SK-N-SH (cell line): ENCODE results near the gene DSCAML1. TPM values are rescaled to one million over a fixed set of nuclear protein-coding genes. Genes with fewer than 3 reads are reported as not detected.

ENCODE experiments used
- CTCF ChIA-PET: fragments of 300-600, 350-600 bp; formaldehyde crosslinking; extraction: SDS; loops from one replicate; lab custom pipeline; 2021; lab: Yijun Ruan, JAX
- POLR2A ChIA-PET: fragments of 350-600 bp; sonication (Branson Sonifier 250); formaldehyde crosslinking; extraction: SDS; loops from one replicate; lab custom pipeline; 2020; ENCODE audit warnings: antibody characterized with exemption, inconsistent platforms; lab: Yijun Ruan, JAX
- DNase-seq: peaks from one replicate; pipeline ENCODE4 v3.0.0; 2012
- H2AFZ ChIP-seq: fragments of 200-600 bp; sonication (generic); 2 replicates; pipeline ENCODE4 v1.8.1; 2016; ENCODE audit warnings: antibody characterized with exemption, mild to moderate bottlenecking, low read depth
- H3F3A ChIP-seq: fragments of 200-600 bp; sonication (generic); replicated peaks from 2 replicates; pipeline ENCODE3; 2016; ENCODE audit warnings: antibody characterized with exemption, mild to moderate bottlenecking; ENCODE audit not compliant: insufficient read depth
- H3K27ac ChIP-seq, 2 experiments: fragments of 200-500 bp in 1 of 2; fragments of 200-600 bp in 1 of 2; sonication (Bioruptor generic) in 1 of 2; sonication (generic), shearing (Covaris generic) in 1 of 2; 2 replicates each; pipeline versions ENCODE4 v1.5.1 to v1.6.1; 2014 to 2016; ENCODE audit warnings: low read depth in 2 of 2, inconsistent platforms in 1 of 2, low read length in 1 of 2, mild to moderate bottlenecking in 1 of 2, mixed read lengths in 1 of 2
- H3K27me3 ChIP-seq: fragments of 200-600 bp; sonication (generic), shearing (Covaris generic); 2 replicates; pipeline ENCODE4 v1.6.1; 2016; ENCODE audit warnings: mixed run types; ENCODE audit not compliant: insufficient read depth
- H3K36me3 ChIP-seq, 2 experiments: fragments of 200-500 bp in 1 of 2; fragments of 200-600 bp in 1 of 2; sonication (Bioruptor generic) in 1 of 2; sonication (generic) in 1 of 2; replicated peaks in 1 of 2; 2 replicates each; pipeline versions ENCODE3 to v1.5.1; 2014 to 2016; ENCODE audit warnings: low read length in 1 of 2, mild to moderate bottlenecking in 1 of 2; ENCODE audit not compliant: insufficient read depth in 2 of 2, control insufficient read depth in 1 of 2
- H3K4me1 ChIP-seq, 2 experiments: fragments of 200-500 bp in 1 of 2; fragments of 200-600 bp in 1 of 2; sonication (Bioruptor generic) in 1 of 2; sonication (generic), shearing (Covaris generic) in 1 of 2; 2 replicates each; pipeline versions ENCODE4 v1.5.1 to v1.6.1; 2014 to 2016; ENCODE audit warnings: low read depth in 1 of 2, low read length in 1 of 2, mixed run types in 1 of 2; ENCODE audit not compliant: insufficient read depth in 2 of 2, control insufficient read depth in 1 of 2
- H3K4me2 ChIP-seq: fragments of 200-600 bp; sonication (generic), shearing (Covaris generic); 2 replicates; pipeline ENCODE4 v1.6.1; 2017; ENCODE audit warnings: mixed run types
- H3K4me3 ChIP-seq, 2 experiments: fragments of 200-500 bp in 1 of 2; fragments of 200-600 bp in 1 of 2; sonication (Bioruptor generic) in 1 of 2; sonication (generic), shearing (Covaris generic) in 1 of 2; 2 replicates each; pipeline versions ENCODE4 v1.5.1 to v1.8.1; 2014 to 2016; ENCODE audit warnings: low read depth in 2 of 2, inconsistent platforms in 1 of 2, low read length in 1 of 2, mild to moderate bottlenecking in 1 of 2, mixed read lengths in 1 of 2, moderate library complexity in 1 of 2
- H3K79me2 ChIP-seq: fragments of 200-600 bp; sonication (generic); 2 replicates; pipeline ENCODE4 v1.8.1; 2017; ENCODE audit warnings: mild to moderate bottlenecking; ENCODE audit not compliant: insufficient read depth
- H3K9ac ChIP-seq: fragments of 200-600 bp; sonication (generic); 2 replicates; pipeline ENCODE4 v1.6.1; 2017; ENCODE audit warnings: mixed run types
- H3K9me2 ChIP-seq: fragments of 200-600 bp; sonication (generic); 2 replicates; pipeline ENCODE4 v1.6.1; 2017; ENCODE audit warnings: mixed run types
- H3K9me3 ChIP-seq: fragments of 200-600 bp; sonication (generic); 2 replicates; pipeline ENCODE4 v1.6.1; 2017; ENCODE audit warnings: mixed run types, mild to moderate bottlenecking, moderate library complexity
- H4K20me1 ChIP-seq: fragments of 200-600 bp; sonication (generic); 2 replicates; pipeline ENCODE4 v1.6.1; 2017; ENCODE audit warnings: mild to moderate bottlenecking, mixed run types; ENCODE audit not compliant: insufficient read depth
- CHD2 ChIP-seq: fragments of 150-350 bp; IDR thresholded peaks from 2 replicates; pipeline ENCODE4 v1.6.1; 2018; ENCODE audit warnings: low read length; ENCODE audit not compliant: partially characterized antibody
- CTCF ChIP-seq: fragments of 200-600 bp; sonication (generic); IDR thresholded peaks from 2 replicates; pipeline ENCODE4 v1.6.1; 2017; ENCODE audit warnings: antibody characterized with exemption, mild to moderate bottlenecking, moderate library complexity
- ELF1 ChIP-seq: IDR thresholded peaks from 2 replicates; pipeline ENCODE4 v1.4.0; 2012
- EZH2phosphoT487 ChIP-seq: fragments of 200-600 bp; sonication (generic); IDR thresholded peaks from 2 replicates; pipeline ENCODE4 v1.6.1; 2017; ENCODE audit warnings: low read depth, mixed run types, mild to moderate bottlenecking, antibody characterized with exemption, moderate library complexity, borderline replicate concordance
- FOXM1 ChIP-seq: IDR thresholded peaks from 2 replicates; pipeline ENCODE4 v1.4.0; 2012; ENCODE audit warnings: low read depth, mild to moderate bottlenecking
- GABPA ChIP-seq: IDR thresholded peaks from 2 replicates; pipeline ENCODE4 v1.4.0; 2012; ENCODE audit warnings: low read depth, mild to moderate bottlenecking
- IRF3 ChIP-seq: fragments of 150-350 bp; IDR thresholded peaks from 2 replicates; pipeline ENCODE4 v1.6.1; 2016; ENCODE audit warnings: mild to moderate bottlenecking, low read depth, low read length
- JUND ChIP-seq: IDR thresholded peaks from 2 replicates; pipeline ENCODE4 v1.4.0; 2012
- MAX ChIP-seq: IDR thresholded peaks from 2 replicates; pipeline ENCODE4 v1.4.0; 2012; ENCODE audit warnings: low read depth
- MEF2A ChIP-seq: IDR thresholded peaks from 2 replicates; pipeline ENCODE4 v1.4.0; 2012; ENCODE audit warnings: low read depth, borderline replicate concordance
- NRF1 ChIP-seq: IDR thresholded peaks from 2 replicates; pipeline ENCODE4 v1.6.1; 2012; ENCODE audit warnings: low read depth, mild to moderate bottlenecking, low read length
- POLR2AphosphoS5 ChIP-seq: IDR thresholded peaks from 2 replicates; pipeline ENCODE4 v1.6.1; 2012; ENCODE audit warnings: low read depth, low read length
- RCOR1 ChIP-seq: fragments of 150-350 bp; IDR thresholded peaks from 2 replicates; pipeline ENCODE4 v1.6.1; 2017; ENCODE audit warnings: antibody characterized with exemption, low read length
- REST ChIP-seq: IDR thresholded peaks from 2 replicates; pipeline ENCODE4 v1.6.1; 2012; ENCODE audit warnings: mild to moderate bottlenecking, low read depth, low read length, moderate library complexity
- SIN3A ChIP-seq: IDR thresholded peaks from 2 replicates; pipeline ENCODE4 v1.6.1; 2012; ENCODE audit warnings: low read depth, mild to moderate bottlenecking, low read length, moderate library complexity, borderline replicate concordance
- USF2 ChIP-seq: fragments of 150-350 bp; IDR thresholded peaks from 2 replicates; pipeline ENCODE4 v1.6.1; 2017; ENCODE audit warnings: antibody characterized with exemption, low read length, low read depth, borderline replicate concordance
- WGBS: methylation state at CpG from one replicate; pipeline ENCODE4 v1.1.6; 2017; ENCODE audit warnings: low lambda C conversion rate; 5-methylcytosine and 5-hydroxymethylcytosine counted together
- polyA plus RNA-seq, 3 experiments: library from polyadenylated mRNA; depleted of rRNA; stranded (reverse); fragments of >200 nt; gene quantifications; 2 replicates each; pipeline ENCODE4 v1.2.3, GENCODE V29; 2012

Gene DSCAML1
- polyA plus RNA-seq, 1 of the 3 experiments (the other 2 are of a cell fraction) = not detected

GRCh38 chr11:117644403-117645155 is 152.4 kb downstream of the DSCAML1 start:
- no peak for DNase-seq
- H2AFZ ChIP-seq = no peak overlapping the region

GRCh38 chr11:117643606-117644300 is 153.3 kb downstream of the DSCAML1 start:
- TF ChIP-seq IRF3 (no peak), RCOR1 (no peak), ELF1 (no peak), FOXM1 (no peak), SIN3A (no peak), MAX (no peak), CTCF (no peak), GABPA (no peak), USF2 (no peak), CHD2 (no peak), NRF1 (no peak), POLR2AphosphoS5 (no peak), EZH2phosphoT487 (no peak), MEF2A (no peak), REST (no peak)
- Histone ChIP-seq H3K9me3 (no peaks in the 10 kb centered on the region), H3K9ac (no peak overlapping the region), H2AFZ (no peak overlapping the region), H4K20me1 (no peaks in the 10 kb centered on the region), H3K4me3 (no peak overlapping the region), H3K27me3 (0 out of 2 replicates have a peak, but pooled peaks cover 5% of the 10 kb centered on the region), H3K4me1 (peaks cover 0 to 6% of the 10 kb centered on the region in 2 experiments; a peak in 1 of 4 replicates), H3K9me2 (no peaks in the 10 kb centered on the region), H3K36me3 (no peaks in the 10 kb centered on the region), H3K4me2 (no peak overlapping the region), H3K79me2 (no peaks in the 10 kb centered on the region), H3K27ac (no peak overlapping the region), H3F3A (no peaks in the 10 kb centered on the region)
- DNase-seq = no peak
- ChIA-PET CTCF (interaction anchor here (1.5 to 2.0 kb wide), 2 partner anchors 9 to 164 kb away, joined by 3 to 7 read pairs; no protein-coding TSS in a partner anchor), POLR2A (interaction anchor here (0.7 kb wide), 1 partner anchor 11 kb away, joined by 4 read pairs; no protein-coding TSS in a partner anchor)
- WGBS = 62% methylated on average over 19 of the region's 20 CpGs

More at GRCh38 chr11:117644403-117645155, 152.4 kb downstream of the DSCAML1 start:
- Histone ChIP-seq H4K20me1 (no peaks in the 10 kb centered on the region), H3K27me3 (0 out of 2 replicates have a peak, but pooled peaks cover 5% of the 10 kb centered on the region), H3K9me3 (no peaks in the 10 kb centered on the region), H3K79me2 (no peaks in the 10 kb centered on the region), H3K9ac (no peak overlapping the region), H3K27ac (no peak overlapping the region), H3K9me2 (no peaks in the 10 kb centered on the region), H3K4me1 (peaks cover 0 to 6% of the 10 kb centered on the region in 2 experiments; a peak in 1 of 4 replicates), H3K36me3 (no peaks in the 10 kb centered on the region), H3K4me2 (no peak overlapping the region), H3K4me3 (no peak overlapping the region), H3F3A (no peaks in the 10 kb centered on the region)
- 62% methylated on average over 14 of the region's 26 CpGs for WGBS
- TF ChIP-seq MEF2A (no peak), JUND (no peak)
- CTCF ChIA-PET = interaction anchor here (1.5 kb wide), 1 partner anchor 163 kb away, joined by 3 read pairs; no protein-coding TSS in a partner anchor
- POLR2A ChIA-PET = interaction anchor here (0.7 kb wide), 1 partner anchor 10 kb away, joined by 4 read pairs; no protein-coding TSS in a partner anchor
